Measurements from ENCODE around the gene AUTS2. TPM values are rescaled to one million over a fixed set of nuclear protein-coding genes. Genes with fewer than 3 reads are reported as not detected.

Gene AUTS2
- total RNA-seq, 1 experiment from 2014 or later, result 2.5 TPM

- TF ChIP-seq TCF7L2 (IDR thresholded peaks at IDR 0.05; ENCODE audit: low read depth, low read length) (no peak), POLR2AphosphoS5 (IDR thresholded peaks at IDR 0.05; ENCODE audit: low read depth, low read length) (no peak), REST (IDR thresholded peaks at IDR 0.05; ENCODE audit: insufficient read depth in 1 of 2, low read depth in 2 of 2, low read length in 1 of 2) (no peak), CTCF (IDR thresholded peaks at IDR 0.05) (no peak), SIN3A (IDR thresholded peaks at IDR 0.05; ENCODE audit: borderline replicate concordance, insufficient read depth, low read depth, low read length) (no peak)
- intact Hi-C loops (cut with micrococcal nuclease; ENCODE audit: unreplicated experiment), result no loop called here
- DNase-seq (ENCODE audit: low read depth, low spot score) (no peak), ATAC-seq (no peak)
- no peaks in the 10 kb centered on the region for H3K27me3 ChIP-seq (ENCODE audit: control insufficient read depth, insufficient read depth, low read length)
- POLR2A ChIA-PET, result no interaction called here
- H3K36me3 ChIP-seq (ENCODE audit: control insufficient read depth, insufficient read depth, low read length), result no peaks in the 10 kb centered on the region
- no peaks in the 10 kb centered on the region for H3K9me3 ChIP-seq (ENCODE audit: control insufficient read depth, insufficient read depth, low read depth, low read length)
- CTCF ChIA-PET, result no interaction called here
- in situ Hi-C loops (cut with HindIII; ENCODE audit: low pct_unique_long_range_greater_than_20kb, low sequenced_read_pairs), result no loop called here
- no peaks in the 10 kb centered on the region for H3K4me1 ChIP-seq (ENCODE audit: control insufficient read depth, insufficient read depth, low read length)
- H3K27ac ChIP-seq (ENCODE audit: low read length), result no peak overlapping the region
- no TSS peak for BruUV-seq (replicated peaks)
- H3K4me3 ChIP-seq (ENCODE audit: low read depth in 2 of 2, low read length in 2 of 2), result no peak overlapping the region
Observed at GRCh38 chr7:69643708-69644445, 45.6 kb downstream of the AUTS2 start.

- ATAC-seq (no peak), DNase-seq (ENCODE audit: low read depth, low spot score) (no peak)
- no peak for TF ChIP-seq POLR2AphosphoS5 (IDR thresholded peaks at IDR 0.05; ENCODE audit: low read depth, low read length)
- TF ChIP-seq TCF7L2 (IDR thresholded peaks at IDR 0.05; ENCODE audit: low read depth, low read length), result no peak
- no peak for TF ChIP-seq REST (IDR thresholded peaks at IDR 0.05; ENCODE audit: insufficient read depth in 1 of 2, low read depth in 2 of 2, low read length in 1 of 2)
- no peak for TF ChIP-seq SIN3A (IDR thresholded peaks at IDR 0.05; ENCODE audit: borderline replicate concordance, insufficient read depth, low read depth, low read length)
- no peak for TF ChIP-seq CTCF (IDR thresholded peaks at IDR 0.05)
- intact Hi-C loops (cut with micrococcal nuclease; ENCODE audit: unreplicated experiment) (no loop called here), in situ Hi-C loops (cut with HindIII; ENCODE audit: low pct_unique_long_range_greater_than_20kb, low sequenced_read_pairs) (no loop called here)
- Histone ChIP-seq H3K4me1 (ENCODE audit: control insufficient read depth, insufficient read depth, low read length) (no peaks in the 10 kb centered on the region), H3K27ac (ENCODE audit: low read length) (no peak overlapping the region), H3K4me3 (ENCODE audit: low read depth in 2 of 2, low read length in 2 of 2) (no peak overlapping the region), H3K9me3 (ENCODE audit: control insufficient read depth, insufficient read depth, low read depth, low read length) (no peaks in the 10 kb centered on the region), H3K27me3 (ENCODE audit: control insufficient read depth, insufficient read depth, low read length) (no peaks in the 10 kb centered on the region), H3K36me3 (ENCODE audit: control insufficient read depth, insufficient read depth, low read length) (no peaks in the 10 kb centered on the region)
- CTCF ChIA-PET, result no interaction called here
- POLR2A ChIA-PET, result no interaction called here
- no TSS peak for BruUV-seq (replicated peaks)
Observed at GRCh38 chr7:69645683-69646082, 47.4 kb downstream of the AUTS2 start.

Measured in Panc1 (cell line).